OCI-LY3 (cell line): ENCODE data around the gene PPME1.

ENCODE experiments used
- H2AFZ ChIP-seq: fragments of 200-600, 300-600 bp; shearing (Covaris generic); 2 replicates; pipeline ENCODE4 v1.6.0; 2014; ENCODE audit warnings: antibody characterized with exemption, low read depth, low read length
- H3K27ac ChIP-seq: fragments of 200-600, 300-600 bp; sonication (generic); 2 replicates; pipeline ENCODE4 v1.5.1; 2014; ENCODE audit warnings: mild to moderate bottlenecking, low read length, moderate library complexity, mixed read lengths
- H3K27me3 ChIP-seq: fragments of 200-600, 300-600 bp; sonication (generic); 2 replicates; pipeline ENCODE4 v1.6.1; 2014; ENCODE audit warnings: low read depth, low read length, mixed read lengths
- H3K36me3 ChIP-seq: fragments of 200-600, 300-600 bp; sonication (generic); replicated peaks from 2 replicates; pipeline ENCODE3; 2014; ENCODE audit warnings: low read depth, low read length, mixed read lengths
- H3K4me1 ChIP-seq: fragments of 300-600, 200-600 bp; sonication (generic); 2 replicates; pipeline ENCODE4 v1.6.1; 2014; ENCODE audit warnings: low read length, mixed read lengths
- H3K4me2 ChIP-seq: fragments of 200-600, 300-600 bp; sonication (generic); 2 replicates; pipeline ENCODE4 v1.6.1; 2014; ENCODE audit warnings: low read length, mixed read lengths
- H3K4me3 ChIP-seq: fragments of 300-600, 200-600 bp; sonication (generic); 2 replicates; pipeline ENCODE4 v1.5.1; 2014; ENCODE audit warnings: antibody characterized with exemption, mild to moderate bottlenecking, low read length, moderate library complexity
- H3K79me2 ChIP-seq: fragments of 300-600, 200-600 bp; shearing (Covaris generic); 2 replicates; pipeline ENCODE4 v1.6.1; 2014; ENCODE audit warnings: mild to moderate bottlenecking, low read length, mixed read lengths
- H3K9ac ChIP-seq: fragments of 300-600, 200-600 bp; shearing (Covaris generic); 2 replicates; pipeline ENCODE4 v1.6.0; 2014; ENCODE audit warnings: mild to moderate bottlenecking, low read length, moderate library complexity
- H3K9me3 ChIP-seq: fragments of 200-600, 300-600 bp; shearing (Covaris generic); 2 replicates; pipeline ENCODE4 v1.6.1; 2014; ENCODE audit warnings: low read length, mixed read lengths; ENCODE audit not compliant: insufficient read depth
- H4K20me1 ChIP-seq: fragments of 200-600, 300-600 bp; sonication (generic); 2 replicates; pipeline ENCODE4 v1.6.1; 2016; ENCODE audit warnings: low read length, mixed read lengths; ENCODE audit not compliant: insufficient read depth
- CTCF ChIP-seq: fragments of 200-600, 300-600 bp; sonication (generic); IDR thresholded peaks from 2 replicates; pipeline ENCODE4 v1.5.1; 2014; ENCODE audit warnings: antibody characterized with exemption, low read length, low read depth
- EZH2phosphoT487 ChIP-seq: fragments of 200-600 bp; shearing (Covaris generic); IDR thresholded peaks from 2 replicates; pipeline ENCODE4 v1.6.1; 2018; ENCODE audit warnings: antibody characterized with exemption, mixed run types, low read depth

Gene PPME1

GRCh38 chr11:74196781-74197486, 25.8 kb downstream of the PPME1 start:
- no peaks in the 10 kb centered on the region for H3K4me1 ChIP-seq
- H3K4me2 ChIP-seq: no peak overlapping the region
- peaks cover 15% of the 10 kb centered on the region for H3K36me3 ChIP-seq
- H3K79me2 ChIP-seq: no peaks in the 10 kb centered on the region; the same call in none of the 2 replicates
- no peaks in the 10 kb centered on the region for H3K9me3 ChIP-seq
- no peak overlapping the region for H3K27ac ChIP-seq
- H3K4me3 ChIP-seq: no peak overlapping the region
- H2AFZ ChIP-seq: no peak overlapping the region
- H3K9ac ChIP-seq: no peak overlapping the region
- H3K27me3 ChIP-seq: no peaks in the 10 kb centered on the region
- 0 out of 2 replicates have a peak, but pooled peaks cover 3% of the 10 kb centered on the region for H4K20me1 ChIP-seq
- TF ChIP-seq EZH2phosphoT487: no peak
- TF ChIP-seq CTCF: no peak

GRCh38 chr11:74203966-74204365, 32.9 kb downstream of the PPME1 start:
- Histone ChIP-seq H3K36me3 (peaks cover 24% of the 10 kb centered on the region), H3K79me2 (no peaks in the 10 kb centered on the region)
- TF ChIP-seq EZH2phosphoT487: no peak
- no peak for TF ChIP-seq CTCF

GRCh38 chr11:74204701-74205100, 33.6 kb downstream of the PPME1 start:
- Histone ChIP-seq H4K20me1 (no peaks in the 10 kb centered on the region), H3K9ac (no peak overlapping the region), H3K79me2 (no peaks in the 10 kb centered on the region), H3K4me1 (no peaks in the 10 kb centered on the region), H3K27ac (no peak overlapping the region), H3K36me3 (peaks cover 23% of the 10 kb centered on the region), H3K27me3 (no peaks in the 10 kb centered on the region), H2AFZ (no peak overlapping the region), H3K4me2 (no peak overlapping the region), H3K4me3 (no peak overlapping the region), H3K9me3 (no peaks in the 10 kb centered on the region)
- no peak for TF ChIP-seq EZH2phosphoT487
- no peak for TF ChIP-seq CTCF

More at GRCh38 chr11:74203966-74204365, 32.9 kb downstream of the PPME1 start:
- Histone ChIP-seq H3K9ac (no peak overlapping the region), H3K27me3 (no peaks in the 10 kb centered on the region), H3K4me3 (no peak overlapping the region), H3K4me2 (no peak overlapping the region), H4K20me1 (no peaks in the 10 kb centered on the region), H3K9me3 (no peaks in the 10 kb centered on the region), H2AFZ (no peak overlapping the region), H3K4me1 (no peaks in the 10 kb centered on the region), H3K27ac (no peak overlapping the region)

- TF ChIP-seq CTCF: no peak
- TF ChIP-seq EZH2phosphoT487: no peak
- H2AFZ ChIP-seq: no peak overlapping the region
- no peaks in the 10 kb centered on the region for H3K79me2 ChIP-seq
- H3K4me2 ChIP-seq: no peak overlapping the region
- H3K4me3 ChIP-seq: no peak overlapping the region
- no peaks in the 10 kb centered on the region for H3K27me3 ChIP-seq
- H4K20me1 ChIP-seq: no peaks in the 10 kb centered on the region
- H3K27ac ChIP-seq: no peak overlapping the region
- H3K9me3 ChIP-seq: no peaks in the 10 kb centered on the region
- H3K9ac ChIP-seq: no peak overlapping the region
- peaks cover 28% of the 10 kb centered on the region for H3K36me3 ChIP-seq
- no peaks in the 10 kb centered on the region for H3K4me1 ChIP-seq
These were observed 34.1 kb downstream of the PPME1 start for GRCh38 chr11:74205181-74205580.
